ENCODE results near the gene PTPN6. TPM values are rescaled to one million over a fixed set of nuclear protein-coding genes. Genes with fewer than 3 reads are reported as not detected.

The PTPN6 gene
- polyA plus RNA-seq, 1 donor from 2014 or later: not detected

DNA sequence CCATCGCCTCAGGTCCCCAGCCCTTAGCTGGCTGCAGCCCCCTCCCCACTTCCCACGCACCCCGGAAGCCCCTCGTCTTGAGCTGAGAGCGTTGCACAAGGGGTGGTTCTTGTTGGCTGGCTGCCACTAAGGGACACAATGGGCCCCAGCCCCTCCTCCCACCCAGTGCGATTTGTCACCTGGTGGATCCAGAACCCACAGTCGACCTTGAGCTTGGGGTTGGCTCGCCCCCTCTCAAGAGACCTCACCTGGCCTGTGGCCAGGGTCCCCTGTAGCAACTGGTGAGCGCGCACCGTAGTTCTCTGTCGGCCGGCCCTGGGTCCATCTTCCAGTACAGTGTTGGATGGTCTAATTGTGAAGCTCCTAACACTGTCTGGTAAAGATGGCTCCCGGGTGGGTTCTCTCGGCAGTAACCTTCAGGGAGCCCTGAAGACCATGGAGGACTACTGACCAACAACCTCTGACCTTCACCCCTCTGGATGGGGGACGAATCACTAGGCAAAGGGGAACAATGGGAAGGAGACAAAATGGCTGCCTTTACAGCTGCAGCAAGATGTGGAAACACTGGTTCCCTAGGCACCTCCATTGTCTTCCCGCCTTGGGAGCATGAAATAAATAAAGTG is 12.7 kb downstream of the PTPN6 start:
- Histone ChIP-seq H3K9me3 (ENCODE audit: low read length) (no peaks in the 10 kb centered on the region), H3K27me3 (ENCODE audit: insufficient read depth, low read depth, low read length) (no peaks in the 10 kb centered on the region), H3K9ac (ENCODE audit: low read length) (no peak overlapping the region), H3K9me2 (ENCODE audit: insufficient read depth, low read length) (no peaks in the 10 kb centered on the region), H3K4me2 (ENCODE audit: low read length) (no peak overlapping the region), H3K79me2 (replicated peaks; ENCODE audit: insufficient read depth, low read length) (peaks cover 2% of the 10 kb centered on the region), H3K36me3 (ENCODE audit: insufficient read depth, low read length) (no peaks in the 10 kb centered on the region), H3K4me3 (ENCODE audit: low read length) (no peak overlapping the region), H4K20me1 (ENCODE audit: insufficient read depth) (no peaks in the 10 kb centered on the region), H3F3A (ENCODE audit: insufficient read depth, low read length, poor library complexity, severe bottlenecking) (no peaks in the 10 kb centered on the region), H2AFZ (ENCODE audit: low read depth, low read length) (no peak overlapping the region), H3K27ac (ENCODE audit: low read length) (no peak overlapping the region)
- no peak for TF ChIP-seq RAD21 (conservative IDR thresholded peaks at IDR 0.05)
- TF ChIP-seq MXI1 (conservative IDR thresholded peaks at IDR 0.05; ENCODE audit: poor library complexity, severe bottlenecking): no peak
- no peak for TF ChIP-seq SMC3 (conservative IDR thresholded peaks at IDR 0.05; ENCODE audit: poor library complexity)
- TF ChIP-seq POLR2AphosphoS5 (IDR thresholded peaks at IDR 0.05): no peak
- TF ChIP-seq, protein P1, sequence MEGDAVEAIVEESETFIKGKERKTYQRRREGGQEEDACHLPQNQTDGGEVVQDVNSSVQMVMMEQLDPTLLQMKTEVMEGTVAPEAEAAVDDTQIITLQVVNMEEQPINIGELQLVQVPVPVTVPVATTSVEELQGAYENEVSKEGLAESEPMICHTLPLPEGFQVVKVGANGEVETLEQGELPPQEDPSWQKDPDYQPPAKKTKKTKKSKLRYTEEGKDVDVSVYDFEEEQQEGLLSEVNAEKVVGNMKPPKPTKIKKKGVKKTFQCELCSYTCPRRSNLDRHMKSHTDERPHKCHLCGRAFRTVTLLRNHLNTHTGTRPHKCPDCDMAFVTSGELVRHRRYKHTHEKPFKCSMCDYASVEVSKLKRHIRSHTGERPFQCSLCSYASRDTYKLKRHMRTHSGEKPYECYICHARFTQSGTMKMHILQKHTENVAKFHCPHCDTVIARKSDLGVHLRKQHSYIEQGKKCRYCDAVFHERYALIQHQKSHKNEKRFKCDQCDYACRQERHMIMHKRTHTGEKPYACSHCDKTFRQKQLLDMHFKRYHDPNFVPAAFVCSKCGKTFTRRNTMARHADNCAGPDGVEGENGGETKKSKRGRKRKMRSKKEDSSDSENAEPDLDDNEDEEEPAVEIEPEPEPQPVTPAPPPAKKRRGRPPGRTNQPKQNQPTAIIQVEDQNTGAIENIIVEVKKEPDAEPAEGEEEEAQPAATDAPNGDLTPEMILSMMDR (IDR thresholded peaks at IDR 0.05; ENCODE audit: poor library complexity, severe bottlenecking): no peak
- no peak for TF ChIP-seq TAF1 (IDR thresholded peaks at IDR 0.05; ENCODE audit: low read depth)
- TF ChIP-seq, protein P2, sequence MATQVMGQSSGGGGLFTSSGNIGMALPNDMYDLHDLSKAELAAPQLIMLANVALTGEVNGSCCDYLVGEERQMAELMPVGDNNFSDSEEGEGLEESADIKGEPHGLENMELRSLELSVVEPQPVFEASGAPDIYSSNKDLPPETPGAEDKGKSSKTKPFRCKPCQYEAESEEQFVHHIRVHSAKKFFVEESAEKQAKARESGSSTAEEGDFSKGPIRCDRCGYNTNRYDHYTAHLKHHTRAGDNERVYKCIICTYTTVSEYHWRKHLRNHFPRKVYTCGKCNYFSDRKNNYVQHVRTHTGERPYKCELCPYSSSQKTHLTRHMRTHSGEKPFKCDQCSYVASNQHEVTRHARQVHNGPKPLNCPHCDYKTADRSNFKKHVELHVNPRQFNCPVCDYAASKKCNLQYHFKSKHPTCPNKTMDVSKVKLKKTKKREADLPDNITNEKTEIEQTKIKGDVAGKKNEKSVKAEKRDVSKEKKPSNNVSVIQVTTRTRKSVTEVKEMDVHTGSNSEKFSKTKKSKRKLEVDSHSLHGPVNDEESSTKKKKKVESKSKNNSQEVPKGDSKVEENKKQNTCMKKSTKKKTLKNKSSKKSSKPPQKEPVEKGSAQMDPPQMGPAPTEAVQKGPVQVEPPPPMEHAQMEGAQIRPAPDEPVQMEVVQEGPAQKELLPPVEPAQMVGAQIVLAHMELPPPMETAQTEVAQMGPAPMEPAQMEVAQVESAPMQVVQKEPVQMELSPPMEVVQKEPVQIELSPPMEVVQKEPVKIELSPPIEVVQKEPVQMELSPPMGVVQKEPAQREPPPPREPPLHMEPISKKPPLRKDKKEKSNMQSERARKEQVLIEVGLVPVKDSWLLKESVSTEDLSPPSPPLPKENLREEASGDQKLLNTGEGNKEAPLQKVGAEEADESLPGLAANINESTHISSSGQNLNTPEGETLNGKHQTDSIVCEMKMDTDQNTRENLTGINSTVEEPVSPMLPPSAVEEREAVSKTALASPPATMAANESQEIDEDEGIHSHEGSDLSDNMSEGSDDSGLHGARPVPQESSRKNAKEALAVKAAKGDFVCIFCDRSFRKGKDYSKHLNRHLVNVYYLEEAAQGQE (IDR thresholded peaks at IDR 0.05; ENCODE audit: borderline replicate concordance): no peak
- TF ChIP-seq EZH2 (IDR thresholded peaks at IDR 0.05; ENCODE audit: borderline replicate concordance, insufficient read depth, low read length, poor library complexity, severe bottlenecking): no peak
- no peak for TF ChIP-seq EP300 (conservative IDR thresholded peaks at IDR 0.05; ENCODE audit: poor library complexity, severe bottlenecking)

DNA sequence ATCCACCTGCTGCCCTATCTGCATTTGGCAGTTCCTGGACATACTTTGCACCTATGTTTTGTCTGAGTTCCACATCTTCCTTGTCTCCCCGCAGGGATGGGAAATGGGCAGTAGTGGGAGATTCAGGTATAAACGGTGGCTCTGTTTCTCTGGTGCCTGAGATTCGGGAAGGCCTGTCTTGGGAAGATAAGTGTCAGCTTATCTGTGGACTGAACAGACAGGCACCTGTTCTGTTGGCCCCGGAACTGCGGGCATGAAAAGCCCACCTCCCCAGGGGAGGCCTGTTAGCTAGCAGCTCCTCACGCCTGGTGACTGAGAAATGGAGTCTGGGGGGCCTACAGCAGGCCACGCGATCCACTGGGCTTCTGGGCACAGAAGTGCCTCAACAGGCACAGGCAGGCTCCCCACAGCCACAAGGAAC is 13.5 kb downstream of the PTPN6 start:
- Histone ChIP-seq H2AFZ (ENCODE audit: low read depth, low read length) (no peak overlapping the region), H3K4me2 (ENCODE audit: low read length) (no peak overlapping the region), H3K36me3 (ENCODE audit: insufficient read depth, low read length) (no peaks in the 10 kb centered on the region), H3F3A (ENCODE audit: insufficient read depth, low read length, poor library complexity, severe bottlenecking) (no peaks in the 10 kb centered on the region), H3K27me3 (ENCODE audit: insufficient read depth, low read depth, low read length) (no peaks in the 10 kb centered on the region), H3K79me2 (replicated peaks; ENCODE audit: insufficient read depth, low read length) (peaks cover 8% of the 10 kb centered on the region), H3K9ac (ENCODE audit: low read length) (no peak overlapping the region), H3K9me3 (ENCODE audit: low read length) (no peaks in the 10 kb centered on the region), H3K27ac (ENCODE audit: low read length) (no peak overlapping the region), H3K4me3 (ENCODE audit: low read length) (no peak overlapping the region), H3K9me2 (ENCODE audit: insufficient read depth, low read length) (no peaks in the 10 kb centered on the region), H4K20me1 (ENCODE audit: insufficient read depth) (no peaks in the 10 kb centered on the region)
- TF ChIP-seq, protein P2 (IDR thresholded peaks at IDR 0.05; ENCODE audit: borderline replicate concordance): no peak
- TF ChIP-seq MXI1 (conservative IDR thresholded peaks at IDR 0.05; ENCODE audit: poor library complexity, severe bottlenecking) (no peak), TAF1 (IDR thresholded peaks at IDR 0.05; ENCODE audit: low read depth) (no peak), SMC3 (conservative IDR thresholded peaks at IDR 0.05; ENCODE audit: poor library complexity) (no peak), EZH2 (IDR thresholded peaks at IDR 0.05; ENCODE audit: borderline replicate concordance, insufficient read depth, low read length, poor library complexity, severe bottlenecking) (no peak), POLR2AphosphoS5 (IDR thresholded peaks at IDR 0.05) (no peak), RAD21 (conservative IDR thresholded peaks at IDR 0.05) (no peak), EP300 (conservative IDR thresholded peaks at IDR 0.05; ENCODE audit: poor library complexity, severe bottlenecking) (no peak)
- TF ChIP-seq, protein P1 (IDR thresholded peaks at IDR 0.05; ENCODE audit: poor library complexity, severe bottlenecking): no peak
